Loucy (cell line): ENCODE data around the gene DLD.

Experiments used
- CTCF ChIP-seq: fragments of 200-600 bp; sonication (generic); conservative IDR thresholded peaks from 2 replicates; pipeline ENCODE4 v1.5.1; 2014; ENCODE audit warnings: mild to moderate bottlenecking, antibody characterized with exemption, low read length
- EZH2phosphoT487 ChIP-seq: fragments of 200-600 bp; IDR thresholded peaks from 2 replicates; pipeline ENCODE4 v1.6.1; 2018; ENCODE audit warnings: antibody characterized with exemption, mild to moderate bottlenecking, moderate library complexity, borderline replicate concordance

DNA sequence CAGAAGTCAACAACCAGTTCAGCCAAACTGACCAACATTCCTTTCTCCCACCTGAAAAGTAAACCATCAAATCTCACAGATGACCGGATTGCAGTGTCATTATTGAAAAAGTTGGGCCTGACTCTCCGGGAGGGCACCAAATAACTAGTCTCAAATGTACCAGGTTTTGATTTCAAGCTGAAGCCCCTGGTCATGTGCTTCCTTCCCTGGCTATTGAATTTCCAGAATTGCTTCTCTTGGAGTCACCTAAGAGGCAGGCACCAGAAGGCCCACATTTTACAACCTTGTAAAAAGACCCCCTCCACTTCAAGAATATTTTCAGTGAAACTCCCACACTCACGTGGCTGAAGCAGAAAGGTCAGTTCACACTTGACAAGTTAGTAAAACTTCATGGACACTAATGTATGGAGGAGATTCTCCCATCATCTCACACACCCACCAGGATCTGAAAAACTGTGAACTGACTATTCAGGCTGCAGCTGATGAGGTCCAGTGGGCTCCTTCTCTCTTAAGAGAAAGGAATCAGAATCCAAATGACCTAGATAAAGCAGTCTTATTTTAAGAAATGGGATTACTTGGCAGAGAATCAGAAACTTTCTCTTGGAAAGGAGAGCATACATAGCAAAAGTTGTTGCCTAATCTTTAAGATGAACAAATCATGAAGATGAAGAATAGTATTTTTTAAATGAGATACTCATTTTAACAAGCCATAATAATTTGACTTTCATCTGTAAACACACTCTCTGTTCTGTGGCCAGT lies 53.6 kb downstream of the DLD start:
- TF ChIP-seq CTCF, result no peak
- no peak for TF ChIP-seq EZH2phosphoT487
